SHP77 treated with DMSO at 0.1 percent for 48 hours (cell line): ENCODE data around the gene SLC22A23.

Experiments used
- DNase-seq: peaks from one replicate; lab custom pipeline; 2025; lab: John Stamatoyannopoulos, UW

SLC22A23 gene

DNA sequence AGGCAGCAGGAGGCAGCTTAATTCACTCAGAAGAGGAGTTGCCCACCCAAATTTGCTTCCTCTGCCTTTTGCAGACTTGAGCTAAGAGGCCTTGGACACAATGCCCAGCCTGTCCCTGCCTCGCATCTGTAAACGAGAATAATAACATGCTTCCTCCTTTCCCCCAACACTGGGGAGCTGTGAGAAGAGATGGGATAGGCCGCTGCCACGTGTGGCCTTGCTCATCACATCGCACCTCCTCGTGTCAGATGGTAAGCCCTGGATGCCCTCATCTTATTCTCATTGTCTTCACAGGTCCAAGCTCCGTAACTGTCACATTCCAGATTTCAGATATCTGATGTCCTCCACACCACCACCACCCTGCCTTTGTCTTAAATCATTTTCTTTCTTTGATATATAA is 216.3 kb downstream of the SLC22A23 start:
- DNase-seq: no peak

DNA sequence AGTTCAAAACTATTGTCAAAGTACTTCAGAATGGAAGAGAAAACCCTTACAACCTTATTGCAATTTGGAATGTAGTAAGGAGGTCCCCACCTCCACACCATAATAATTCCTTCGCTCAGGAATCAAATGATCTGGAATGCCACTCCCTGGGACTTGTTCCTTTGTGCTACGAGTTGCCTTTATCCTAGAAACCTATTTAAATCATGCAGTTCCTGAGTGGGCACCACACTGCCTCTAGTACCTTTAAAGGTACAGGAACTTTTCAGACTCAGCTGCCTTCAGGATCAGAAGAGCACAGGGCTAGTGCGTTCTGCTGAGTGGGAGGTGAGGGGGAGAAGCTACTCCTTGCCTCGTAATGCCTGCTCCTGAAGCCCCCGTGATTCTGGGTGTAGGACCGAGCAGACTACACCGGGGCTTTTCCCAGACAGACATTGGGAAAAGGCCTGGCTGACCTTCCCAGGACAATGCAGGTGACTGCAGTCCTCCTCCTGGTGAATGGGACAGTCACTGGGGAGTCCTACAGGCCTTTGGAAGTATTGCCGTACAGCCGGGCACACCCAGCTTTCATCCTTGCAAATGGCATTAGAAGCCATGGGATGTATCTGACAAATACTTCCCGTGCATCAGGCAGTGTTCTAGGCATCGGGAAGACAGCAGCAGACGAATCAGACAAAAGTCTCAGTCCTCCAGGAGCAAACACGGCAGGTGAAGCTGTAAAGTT is 217.6 kb downstream of the SLC22A23 start:
- DNase-seq: no peak

DNA sequence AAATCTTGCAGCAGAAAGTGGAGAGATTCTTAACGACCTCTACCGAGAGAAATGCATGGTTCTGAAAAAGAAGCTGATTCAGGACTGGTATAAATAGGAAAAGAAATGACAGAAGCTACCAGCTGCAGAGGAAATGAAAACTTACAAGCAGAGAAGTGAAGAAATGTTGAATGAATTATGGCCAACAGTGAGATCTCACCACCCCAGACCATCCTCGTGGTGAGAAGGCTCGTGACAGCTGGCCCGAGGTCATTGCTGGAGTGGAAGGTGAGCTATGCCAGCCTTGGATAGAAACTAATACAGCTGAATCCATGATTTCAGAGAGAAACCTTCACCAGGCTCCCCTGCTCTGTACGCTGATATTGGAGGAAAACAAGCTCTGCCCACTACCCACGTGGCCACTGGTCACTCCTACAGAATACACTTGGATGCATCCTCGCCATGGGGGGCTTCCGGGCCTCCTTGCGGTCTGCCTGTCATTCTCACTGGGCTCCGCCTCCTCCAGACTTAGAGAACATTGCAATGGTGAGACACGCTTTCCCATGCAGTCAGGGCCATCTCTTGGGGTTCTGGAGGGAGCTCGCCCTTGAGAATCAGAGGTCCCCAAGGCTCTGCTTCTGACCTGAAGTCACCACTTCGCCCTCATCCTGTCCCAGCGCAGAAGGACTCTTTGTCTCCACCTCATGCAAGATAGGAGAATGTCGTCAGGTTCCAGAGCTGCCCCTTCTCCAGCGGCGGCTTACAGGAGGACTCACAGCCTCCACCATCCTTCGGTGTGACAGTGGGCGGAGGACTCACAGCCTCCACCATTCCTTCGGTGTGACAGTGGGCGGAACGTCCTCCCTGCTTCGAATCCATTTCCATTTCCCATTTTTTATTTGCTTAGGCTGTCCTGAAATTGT is 218.8 kb downstream of the SLC22A23 start:
- DNase-seq: no peak

DNA sequence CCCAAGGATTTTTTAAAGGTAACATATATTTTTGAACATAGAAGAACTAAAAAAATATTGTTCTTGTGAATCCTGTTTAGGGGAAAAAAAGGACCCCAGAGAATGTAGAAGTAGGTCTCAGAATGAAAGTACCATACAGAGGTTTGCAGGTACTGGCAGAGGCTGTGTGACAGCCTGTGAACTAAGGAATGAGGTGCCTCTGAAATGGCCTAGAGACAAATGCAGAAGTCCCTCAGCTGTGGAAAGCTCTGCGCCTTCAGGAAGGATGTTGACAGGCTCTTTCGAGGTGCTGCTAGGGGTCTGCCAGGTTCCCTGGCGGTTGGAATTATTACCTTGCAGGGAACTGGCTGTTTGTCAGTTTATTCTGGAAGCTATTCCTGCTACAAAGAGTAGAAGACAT is 220.8 kb downstream of the SLC22A23 start:
- DNase-seq: no peak

DNA sequence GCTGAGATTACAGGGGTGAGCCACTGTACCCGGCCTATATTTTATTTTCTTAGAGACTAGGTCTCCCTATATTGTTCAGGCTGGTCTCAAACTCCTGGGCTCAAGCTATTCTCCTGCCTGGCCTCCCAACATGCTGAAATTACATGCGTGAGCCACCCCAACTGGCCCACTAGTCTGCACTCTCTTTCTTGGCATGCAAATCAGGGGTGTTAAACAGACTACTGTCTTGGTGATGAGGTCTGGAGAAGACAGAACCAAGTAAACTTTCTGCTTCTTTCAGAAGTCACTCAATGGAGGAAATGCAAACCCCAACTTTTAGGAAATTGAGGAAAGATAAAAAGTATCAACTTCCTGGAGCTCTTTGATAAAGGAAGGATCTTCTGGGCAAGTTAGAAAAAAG is 221.4 kb downstream of the SLC22A23 start:
- DNase-seq: no peak

DNA sequence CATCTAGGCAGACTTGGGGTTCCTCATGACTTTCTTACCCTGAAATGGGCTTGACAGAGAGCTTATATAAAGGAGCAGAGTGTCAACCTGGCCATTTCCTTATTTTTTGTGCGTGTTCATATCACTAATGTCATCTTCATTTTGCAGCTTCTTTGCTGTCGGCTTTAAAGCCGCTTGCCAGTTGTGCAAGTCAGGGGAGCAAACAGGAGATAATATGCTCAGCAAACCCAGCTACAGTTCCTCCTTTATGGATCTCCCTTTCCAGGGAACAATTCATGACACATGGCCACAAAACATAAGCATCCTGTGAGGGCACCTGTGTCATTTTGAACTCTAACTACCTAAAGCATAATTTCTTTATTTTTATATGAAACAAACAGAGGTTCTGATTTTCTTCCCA is 222.9 kb downstream of the SLC22A23 start:
- DNase-seq: no peak

DNA sequence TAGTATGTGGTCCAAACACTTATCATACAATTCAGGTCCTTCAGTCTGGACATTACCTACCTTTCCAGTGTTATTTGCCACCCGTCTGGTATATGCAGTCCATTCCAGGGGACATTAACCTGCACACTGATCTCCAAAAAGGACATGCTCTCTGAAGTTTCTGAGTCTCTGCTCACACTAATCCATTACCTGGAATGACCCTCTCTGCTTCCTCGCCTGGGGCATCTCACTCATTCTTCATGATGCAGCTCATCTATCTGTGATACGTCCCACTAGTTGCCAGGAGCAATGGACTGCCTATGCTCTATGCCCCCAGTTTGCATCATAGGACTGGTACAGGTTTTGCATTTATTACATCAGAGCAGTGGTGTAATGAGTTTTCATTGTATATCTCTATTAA is 223.5 kb downstream of the SLC22A23 start:
- DNase-seq: no peak

DNA sequence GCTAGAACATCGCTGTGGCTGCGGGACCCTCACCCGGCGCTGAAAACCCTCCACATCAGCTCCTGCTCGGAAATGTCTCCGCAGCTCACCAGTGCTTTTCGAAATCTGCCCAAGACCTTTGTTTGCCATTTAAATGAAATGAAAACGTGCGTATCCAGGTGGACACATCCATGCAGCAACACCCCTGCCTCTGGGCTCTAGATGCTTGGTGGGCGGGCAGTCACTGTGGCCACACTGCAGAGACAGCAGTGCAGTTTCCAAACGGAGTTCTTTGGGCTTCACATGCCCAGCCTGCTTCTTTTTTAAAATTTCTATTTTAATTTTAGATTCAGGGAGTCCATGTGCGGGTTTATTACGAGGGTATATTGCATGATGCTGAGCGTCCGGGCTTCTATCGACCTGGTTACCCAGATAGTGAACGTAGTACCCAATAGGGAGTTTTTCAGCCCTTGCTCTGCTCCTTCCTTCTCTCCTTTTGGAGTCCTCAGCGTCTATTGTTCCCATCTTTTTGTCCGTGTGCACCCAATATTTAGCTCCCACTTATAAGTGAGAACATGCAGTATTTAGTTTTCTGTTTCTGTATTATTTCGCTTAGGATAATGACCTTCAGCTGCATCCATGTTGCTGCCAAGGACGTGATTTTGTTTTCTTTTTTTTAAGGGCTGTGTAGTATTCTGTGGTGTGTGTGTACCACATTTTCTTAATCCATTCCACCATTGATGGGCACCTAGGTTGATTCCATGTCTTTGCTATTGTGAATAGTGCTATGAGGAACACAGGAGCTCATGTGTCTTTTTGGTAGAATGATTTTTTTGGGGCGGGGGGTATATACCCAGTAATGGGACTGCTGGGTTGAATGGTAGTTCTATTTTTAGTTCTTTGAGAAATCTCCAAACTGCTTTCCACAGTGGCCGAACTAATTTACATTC is 224.6 kb downstream of the SLC22A23 start:
- no peak for DNase-seq

DNA sequence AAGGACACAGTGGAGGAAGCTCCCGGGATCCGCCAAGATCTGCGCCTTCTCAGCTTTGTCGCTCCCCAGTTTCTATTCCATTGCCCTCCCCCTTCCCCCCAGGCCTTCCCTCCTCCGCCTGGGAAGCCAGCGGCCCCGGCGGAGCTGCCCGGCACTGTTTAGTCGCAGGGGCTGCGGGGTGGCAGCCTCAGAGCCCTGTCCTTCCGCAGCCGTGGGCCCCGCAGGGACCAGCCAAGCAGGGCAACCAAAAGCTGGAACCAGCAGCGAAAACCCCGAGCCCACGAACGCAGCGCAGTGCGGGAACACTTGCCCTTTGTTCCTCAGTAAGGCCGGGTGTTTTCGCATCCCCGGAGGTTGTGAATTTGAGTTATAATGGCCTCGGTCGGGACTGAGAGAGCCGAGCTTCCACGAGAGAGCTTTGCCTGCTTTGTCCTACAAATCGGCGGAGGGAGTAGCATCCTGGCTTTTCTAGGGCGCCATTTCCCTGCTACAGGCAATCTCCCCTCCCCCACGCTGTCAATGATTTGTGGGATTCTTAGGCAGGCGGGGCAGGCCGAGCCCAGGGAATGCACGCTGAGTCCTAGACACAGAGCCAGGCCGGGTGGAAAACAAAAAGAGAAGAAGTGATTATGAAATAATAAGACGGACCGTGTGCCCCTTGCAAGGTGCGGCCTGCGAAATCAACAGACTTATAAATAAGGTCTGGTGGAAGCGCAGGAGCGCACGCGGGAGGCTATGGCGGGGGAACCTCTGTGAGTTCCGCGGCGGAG is 225.4 kb downstream of the SLC22A23 start:
- peak; percentile 78 for DNase-seq

DNA sequence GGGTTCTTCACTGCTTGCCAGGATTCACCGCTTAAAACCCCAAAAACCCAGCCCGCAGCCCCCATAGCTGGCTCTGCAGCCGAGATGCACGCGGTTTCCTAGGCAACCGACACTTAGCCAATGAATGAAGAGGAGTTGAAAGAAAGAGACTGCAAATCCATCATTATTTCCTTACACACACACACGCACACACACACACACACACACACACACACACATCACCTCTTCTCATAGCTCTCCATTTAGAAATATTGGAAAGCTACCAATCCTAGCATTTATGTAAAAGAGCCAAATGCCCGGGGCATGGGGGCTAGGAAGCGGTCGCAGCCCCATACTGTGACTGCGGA is 226.0 kb downstream of the SLC22A23 start:
- peak; percentile 48 for DNase-seq

DNA sequence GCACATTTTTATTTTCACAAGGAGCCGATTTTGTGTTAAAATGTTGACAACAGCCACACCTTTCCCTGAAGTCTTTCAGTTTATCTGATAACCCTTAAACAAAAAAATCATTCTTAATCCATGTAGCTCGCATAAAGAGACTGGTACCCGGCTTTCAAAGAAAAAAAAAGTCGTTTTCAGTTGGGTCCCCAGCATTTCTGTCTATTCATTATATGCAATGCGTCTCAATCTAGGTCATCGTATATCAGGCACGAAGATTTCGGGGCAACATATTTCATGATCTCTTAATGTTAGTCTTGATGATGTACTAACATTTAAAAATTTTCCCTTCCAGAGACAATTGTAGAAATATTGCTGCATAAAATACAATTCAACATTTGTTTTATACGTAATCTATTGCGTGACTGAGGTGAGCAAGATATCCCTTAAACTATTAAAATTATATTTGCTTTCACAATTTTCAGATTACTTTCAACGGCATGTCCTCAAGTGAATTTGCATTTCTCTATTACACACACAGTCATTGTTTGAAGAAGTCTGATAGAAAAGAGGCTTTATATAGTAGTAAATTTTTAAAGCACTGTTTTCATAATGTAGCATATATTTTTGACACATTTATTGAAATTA is 226.5 kb downstream of the SLC22A23 start:
- no peak for DNase-seq

DNA sequence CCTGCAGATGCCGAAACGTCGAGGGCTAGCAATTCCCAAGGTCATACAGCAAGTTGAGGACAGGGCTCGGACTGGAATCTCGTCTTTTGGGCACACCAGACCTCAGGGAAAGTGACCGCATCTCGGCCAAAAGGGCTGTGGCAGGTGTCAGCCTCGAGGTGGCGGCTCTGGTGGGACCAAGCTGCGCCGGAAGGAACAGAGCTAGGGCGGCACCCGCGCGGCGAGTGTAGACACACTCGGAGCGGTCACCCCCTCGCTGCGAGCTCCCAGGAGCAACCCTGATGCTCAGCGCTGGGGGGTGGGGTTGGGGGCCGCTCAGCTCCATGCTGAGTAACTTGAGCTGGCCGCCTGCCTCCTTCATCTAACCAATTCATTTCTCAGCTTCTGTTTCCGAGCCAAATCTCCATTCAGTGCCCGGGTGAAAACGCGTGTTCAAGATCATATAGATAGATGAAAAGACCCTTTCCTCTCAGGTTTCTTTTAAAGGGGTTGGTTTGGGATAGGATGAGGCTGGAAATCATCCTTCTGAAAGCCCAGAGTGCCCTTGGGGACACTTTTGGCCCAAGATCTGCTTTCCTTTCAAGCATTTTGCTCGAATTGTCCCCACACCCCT is 227.2 kb downstream of the SLC22A23 start:
- peak; percentile 60 for DNase-seq

DNA sequence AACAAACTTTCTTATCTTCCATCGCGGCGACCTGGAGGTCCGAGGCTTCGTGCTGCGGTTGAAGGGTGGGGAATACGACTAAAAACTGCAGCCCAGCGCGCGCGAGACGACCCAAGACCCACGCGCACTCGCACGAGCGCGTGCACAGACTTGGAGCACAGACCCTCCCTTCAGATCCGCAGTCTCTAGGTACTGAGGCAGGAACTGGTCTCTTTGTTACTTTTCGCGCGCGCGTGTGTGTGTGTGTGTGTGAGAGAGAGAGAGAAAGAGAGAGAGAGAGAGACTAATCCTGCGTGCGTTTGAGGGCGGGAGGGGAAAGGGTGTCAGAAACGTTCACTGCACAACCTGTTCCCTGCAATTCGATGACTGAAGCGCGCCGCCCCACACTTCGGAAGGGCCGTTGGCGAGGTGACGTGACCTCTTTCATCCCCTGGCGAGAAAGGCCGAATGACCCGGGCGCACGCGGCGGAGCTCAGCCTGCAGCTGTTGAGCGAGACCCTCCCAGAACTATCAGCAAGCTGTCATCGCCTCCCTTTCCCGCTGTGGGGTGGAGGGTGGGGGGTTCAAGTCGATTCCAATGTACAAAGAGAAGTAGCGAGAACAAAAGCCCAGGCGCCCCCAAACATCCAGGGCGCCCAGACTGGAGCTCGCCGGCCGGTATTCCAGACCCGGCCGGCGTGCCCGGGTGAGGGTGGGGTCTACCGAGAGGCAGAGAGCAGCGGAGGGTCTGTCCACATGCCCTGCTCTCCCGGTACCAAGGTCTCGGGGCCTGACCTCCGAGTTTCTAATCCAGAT is 227.9 kb downstream of the SLC22A23 start:
- peak; percentile 49 for DNase-seq

DNA sequence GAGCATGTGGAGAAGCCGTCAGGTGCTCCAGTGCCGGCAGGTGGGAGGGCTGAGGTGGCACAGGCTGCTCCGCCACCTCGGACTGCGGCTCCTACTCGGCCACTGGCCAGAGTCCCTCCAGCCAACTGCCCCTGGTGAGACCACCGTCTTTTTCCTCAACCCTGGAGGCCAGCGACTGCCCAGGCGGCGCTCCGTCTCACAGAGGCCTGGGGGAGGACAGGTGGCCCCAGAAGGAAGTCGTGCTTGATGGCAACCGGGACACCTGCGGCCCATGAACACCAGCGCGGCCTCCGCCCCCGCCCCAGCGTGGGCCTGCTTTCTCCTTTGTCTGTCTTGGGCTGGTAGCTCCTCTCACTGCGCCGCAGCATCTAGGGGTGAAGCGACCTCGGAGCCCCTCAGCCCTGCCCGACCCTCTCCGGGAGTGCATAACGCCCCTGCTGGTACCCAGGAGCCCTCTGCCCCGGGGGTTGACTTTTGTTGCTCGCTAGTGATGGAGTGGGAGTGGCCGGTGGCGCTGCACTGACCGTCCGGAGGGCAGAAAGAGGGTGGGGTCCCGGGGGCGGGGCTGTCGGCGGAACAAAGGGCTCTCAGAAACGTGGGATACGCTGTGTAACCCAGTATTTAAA is 228.7 kb downstream of the SLC22A23 start:
- DNase-seq: peak; percentile 80

DNA sequence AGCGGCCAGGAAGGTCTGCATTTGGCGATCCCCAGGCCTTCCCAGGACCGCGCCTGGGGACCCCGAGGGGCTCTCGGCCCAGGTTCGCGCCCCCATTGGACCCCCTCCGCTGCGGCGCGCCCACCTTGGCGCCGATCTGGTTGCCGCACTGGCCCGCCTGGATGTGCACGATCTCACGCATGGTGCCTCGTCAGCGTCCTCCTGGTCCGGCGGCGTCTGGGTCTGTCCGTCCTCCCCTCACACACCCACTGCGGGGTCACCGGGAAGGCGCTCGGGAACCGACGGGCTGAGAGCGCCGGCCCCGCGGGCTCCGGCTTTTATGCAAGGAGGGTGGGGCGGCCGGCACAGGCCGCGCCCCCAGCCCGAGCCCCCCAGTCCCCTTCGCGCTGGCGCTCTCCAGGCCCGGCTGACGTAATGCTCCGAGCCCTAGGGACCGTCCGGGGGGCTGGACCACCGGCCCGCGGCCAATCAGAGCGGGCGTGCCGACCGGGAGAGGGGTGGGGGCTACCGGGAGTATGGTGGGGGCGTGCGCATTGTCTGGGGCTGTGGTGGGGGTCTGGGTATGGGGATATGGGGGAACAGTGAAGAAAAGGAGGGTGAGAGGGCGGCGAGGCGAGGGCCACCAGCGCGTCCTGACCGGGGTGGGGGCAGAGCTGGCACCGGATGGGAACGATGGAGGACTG is 229.3 kb downstream of the SLC22A23 start, which contains the start of gene TUBB2B:
Gene TUBB2B (minus strand): TSS at position 291 of the 683 bp plus-strand sequence. CDS start 110 bp downstream, at position 181.
- DNase-seq: peak; percentile 74

DNA sequence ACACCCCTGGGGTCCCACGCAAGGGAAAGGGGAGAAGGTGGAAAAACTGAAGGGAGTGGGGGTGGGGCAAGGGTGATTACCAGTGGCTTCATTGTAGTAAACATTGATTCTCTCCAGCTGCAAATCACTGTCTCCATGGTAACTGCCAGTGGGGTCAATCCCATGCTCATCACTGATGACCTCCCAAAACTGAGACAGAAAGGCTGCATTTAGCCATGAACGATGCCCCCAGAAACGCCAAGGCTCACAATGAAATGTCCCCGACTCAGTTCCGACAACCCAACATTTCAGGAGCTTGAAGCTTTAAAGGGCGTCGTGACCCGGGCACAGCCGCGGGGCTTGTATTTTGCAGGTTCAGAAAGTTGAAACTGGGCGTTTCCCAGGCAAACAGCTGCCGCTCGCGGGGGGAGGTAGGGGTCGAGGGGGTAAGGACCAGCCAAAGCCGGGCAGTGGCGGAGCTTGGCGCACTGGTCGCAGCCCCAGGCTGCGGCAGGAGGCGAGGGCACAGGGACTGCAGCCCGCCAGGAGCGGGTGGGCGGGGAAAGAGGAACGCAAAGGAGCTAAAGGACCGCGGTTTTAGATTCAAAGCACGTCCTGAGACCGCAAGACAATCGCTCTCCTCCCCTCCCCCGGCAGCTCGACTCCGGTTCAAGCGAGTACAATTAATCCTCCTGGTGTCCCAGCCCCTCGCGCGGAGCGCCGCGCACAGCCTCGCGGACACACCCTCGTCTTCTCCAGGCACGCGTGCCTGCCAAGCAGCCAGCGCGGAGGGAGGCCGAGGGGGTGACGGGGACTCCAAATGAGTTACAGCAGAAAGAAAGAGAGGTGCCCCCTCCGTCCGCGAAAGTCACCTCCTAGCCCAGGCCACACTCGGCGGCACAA is 230.1 kb downstream of the SLC22A23 start:
- DNase-seq: no peak

DNA sequence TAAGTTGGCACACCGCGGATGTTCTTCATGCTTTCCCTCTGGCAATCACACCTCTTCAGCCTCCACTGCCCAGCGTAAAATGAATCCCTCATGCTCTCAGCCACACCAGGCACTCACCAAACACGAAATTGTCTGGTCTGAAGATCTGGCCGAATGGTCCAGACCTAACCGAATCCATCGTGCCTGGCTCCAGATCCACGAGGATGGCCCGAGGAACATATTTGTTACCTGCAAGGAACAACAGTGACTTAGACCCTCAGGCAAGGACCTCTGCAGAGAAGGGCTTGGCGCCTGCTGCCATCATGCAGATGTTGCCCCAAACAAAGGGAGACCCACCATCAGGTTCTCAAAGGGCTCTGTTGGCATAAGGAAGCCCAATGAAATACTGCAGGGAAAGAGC is 230.8 kb downstream of the SLC22A23 start:
- no peak for DNase-seq
